OCI-LY1 (cell line): ENCODE results near the gene CDC42BPA.

ENCODE experiments used
- H2AFZ ChIP-seq: fragments of 200-600 bp; sonication (generic), shearing (Covaris generic); 2 replicates; pipeline ENCODE4 v1.6.0; 2014; ENCODE audit warnings: antibody characterized with exemption, mild to moderate bottlenecking, low read length
- H3F3A ChIP-seq: fragments of 200-600 bp; sonication (generic), shearing (Covaris generic); 2 replicates; pipeline ENCODE4 v1.6.0; 2014; ENCODE audit warnings: mild to moderate bottlenecking, antibody characterized with exemption, low read length, moderate library complexity; ENCODE audit not compliant: insufficient read depth
- H3K27ac ChIP-seq: fragments of 200-600 bp; sonication (generic); 2 replicates; pipeline ENCODE4 v1.5.1; 2014; ENCODE audit warnings: low read length, mixed run types, mild to moderate bottlenecking, low read depth; ENCODE audit not compliant: poor library complexity, severe bottlenecking
- H3K27me3 ChIP-seq: fragments of 200-600 bp; sonication (generic); 2 replicates; pipeline ENCODE4 v1.6.0; 2014; ENCODE audit warnings: antibody characterized with exemption, mild to moderate bottlenecking, low read length, moderate library complexity; ENCODE audit not compliant: insufficient read depth
- H3K36me3 ChIP-seq: fragments of 200-600 bp; sonication (generic); 2 replicates; pipeline ENCODE4 v1.6.1; 2014; ENCODE audit warnings: mild to moderate bottlenecking, antibody characterized with exemption, low read length, moderate library complexity, mixed read lengths; ENCODE audit not compliant: insufficient read depth
- H3K4me1 ChIP-seq: fragments of 200-600 bp; sonication (generic); 2 replicates; pipeline ENCODE4 v1.5.1; 2014; ENCODE audit warnings: mild to moderate bottlenecking, low read length, moderate library complexity; ENCODE audit not compliant: insufficient read depth, severe bottlenecking
- H3K4me2 ChIP-seq: fragments of 200-600 bp; sonication (generic), shearing (Covaris generic); 2 replicates; pipeline ENCODE4 v1.6.1; 2014; ENCODE audit warnings: low read length
- H3K4me3 ChIP-seq: fragments of 200-600 bp; sonication (generic); 2 replicates; pipeline ENCODE4 v1.5.1; 2014; ENCODE audit warnings: low read length, low read depth, mild to moderate bottlenecking, mixed read lengths; ENCODE audit not compliant: poor library complexity, severe bottlenecking
- H3K79me2 ChIP-seq: fragments of 200-600 bp; shearing (Covaris generic); 2 replicates; pipeline ENCODE4 v1.6.1; 2016; ENCODE audit warnings: mixed run types, low read length, mixed read lengths; ENCODE audit not compliant: insufficient read depth
- H3K9ac ChIP-seq: fragments of 200-600 bp; sonication (generic), shearing (Covaris generic); 2 replicates; pipeline ENCODE4 v1.6.1; 2014; ENCODE audit warnings: mild to moderate bottlenecking, low read length, mixed read lengths
- H3K9me2 ChIP-seq: fragments of 200-600 bp; sonication (generic), shearing (Covaris generic); 2 replicates; pipeline ENCODE4 v1.6.1; 2014; ENCODE audit warnings: low read depth, mild to moderate bottlenecking, low read length, mixed read lengths
- H3K9me3 ChIP-seq: fragments of 200-600 bp; shearing (Covaris generic); 2 replicates; pipeline ENCODE4 v1.6.1; 2014; ENCODE audit warnings: low read length, mixed read lengths
- H4K20me1 ChIP-seq: fragments of 200-600 bp; sonication (generic), shearing (Covaris generic); 2 replicates; pipeline ENCODE4 v1.6.0; 2016; ENCODE audit warnings: mild to moderate bottlenecking, low read length; ENCODE audit not compliant: insufficient read depth
- EZH2 ChIP-seq: fragments of 200-600 bp; sonication (generic), shearing (Covaris generic); IDR thresholded peaks from 2 replicates; pipeline ENCODE4 v1.8.0; 2017; ENCODE audit warnings: borderline replicate concordance, mixed run types, mild to moderate bottlenecking, antibody characterized with exemption, low read length, moderate library complexity, mixed read lengths
- TF ChIP-seq, protein P1 (sequence below): fragments of 200-600 bp; sonication (generic), shearing (Covaris generic); IDR thresholded peaks from 2 replicates; pipeline ENCODE4 v1.5.1; 2017; ENCODE audit warnings: mild to moderate bottlenecking, antibody characterized with exemption, low read length, moderate library complexity, mixed read lengths

The CDC42BPA gene

GRCh38 chr1:227131193-227131592 is 187.1 kb downstream of the CDC42BPA start:
- no peaks in the 10 kb centered on the region for H3K9me2 ChIP-seq
- H3K36me3 ChIP-seq = no peaks in the 10 kb centered on the region
- no peak overlapping the region for H3K9ac ChIP-seq
- no peak overlapping the region for H3K4me3 ChIP-seq
- H3K9me3 ChIP-seq = no peaks in the 10 kb centered on the region
- no peaks in the 10 kb centered on the region for H3K4me1 ChIP-seq
- no peaks in the 10 kb centered on the region for H4K20me1 ChIP-seq
- H3F3A ChIP-seq = no peaks in the 10 kb centered on the region
- H3K79me2 ChIP-seq = no peaks in the 10 kb centered on the region; the same call in 1 of the 2 replicates
- no peak overlapping the region for H2AFZ ChIP-seq
- H3K4me2 ChIP-seq = no peak overlapping the region
- no peak for TF ChIP-seq EZH2
- TF ChIP-seq, protein P1, sequence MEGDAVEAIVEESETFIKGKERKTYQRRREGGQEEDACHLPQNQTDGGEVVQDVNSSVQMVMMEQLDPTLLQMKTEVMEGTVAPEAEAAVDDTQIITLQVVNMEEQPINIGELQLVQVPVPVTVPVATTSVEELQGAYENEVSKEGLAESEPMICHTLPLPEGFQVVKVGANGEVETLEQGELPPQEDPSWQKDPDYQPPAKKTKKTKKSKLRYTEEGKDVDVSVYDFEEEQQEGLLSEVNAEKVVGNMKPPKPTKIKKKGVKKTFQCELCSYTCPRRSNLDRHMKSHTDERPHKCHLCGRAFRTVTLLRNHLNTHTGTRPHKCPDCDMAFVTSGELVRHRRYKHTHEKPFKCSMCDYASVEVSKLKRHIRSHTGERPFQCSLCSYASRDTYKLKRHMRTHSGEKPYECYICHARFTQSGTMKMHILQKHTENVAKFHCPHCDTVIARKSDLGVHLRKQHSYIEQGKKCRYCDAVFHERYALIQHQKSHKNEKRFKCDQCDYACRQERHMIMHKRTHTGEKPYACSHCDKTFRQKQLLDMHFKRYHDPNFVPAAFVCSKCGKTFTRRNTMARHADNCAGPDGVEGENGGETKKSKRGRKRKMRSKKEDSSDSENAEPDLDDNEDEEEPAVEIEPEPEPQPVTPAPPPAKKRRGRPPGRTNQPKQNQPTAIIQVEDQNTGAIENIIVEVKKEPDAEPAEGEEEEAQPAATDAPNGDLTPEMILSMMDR = peak; percentile 64
- no peaks in the 10 kb centered on the region for H3K27me3 ChIP-seq
- H3K27ac ChIP-seq = no peak overlapping the region

DNA sequence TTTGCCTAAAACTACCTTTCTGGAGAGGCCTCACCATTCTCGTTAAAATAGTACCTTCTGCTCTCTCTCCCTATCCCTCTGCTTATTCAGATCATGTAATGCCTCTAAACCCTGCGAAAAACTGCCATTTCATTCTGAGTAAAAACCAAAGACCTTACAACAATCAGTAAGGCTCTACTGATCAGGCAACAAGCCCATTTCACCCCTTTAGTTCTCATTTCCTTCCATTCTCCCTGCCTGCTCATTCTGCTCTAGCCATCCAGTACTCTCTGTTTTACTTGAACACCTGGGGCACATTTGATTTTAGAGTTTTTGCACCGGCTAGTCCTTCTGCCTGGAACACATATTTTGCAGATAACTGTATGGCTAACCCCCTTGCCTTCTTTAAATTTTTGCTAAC is 190.4 kb downstream of the CDC42BPA start:
- Histone ChIP-seq H3K9me2 (no peaks in the 10 kb centered on the region), H3K4me2 (no peak overlapping the region), H3K27me3 (no peaks in the 10 kb centered on the region), H3K79me2 (no peaks in the 10 kb centered on the region; the same call in 1 of the 2 replicates), H3F3A (no peaks in the 10 kb centered on the region), H3K27ac (no peak overlapping the region), H3K9me3 (no peaks in the 10 kb centered on the region), H3K4me1 (no peaks in the 10 kb centered on the region), H4K20me1 (no peaks in the 10 kb centered on the region), H3K9ac (no peak overlapping the region), H3K4me3 (no peak overlapping the region), H3K36me3 (no peaks in the 10 kb centered on the region), H2AFZ (no peak overlapping the region)
- TF ChIP-seq, protein P1 = no peak
- no peak for TF ChIP-seq EZH2

DNA sequence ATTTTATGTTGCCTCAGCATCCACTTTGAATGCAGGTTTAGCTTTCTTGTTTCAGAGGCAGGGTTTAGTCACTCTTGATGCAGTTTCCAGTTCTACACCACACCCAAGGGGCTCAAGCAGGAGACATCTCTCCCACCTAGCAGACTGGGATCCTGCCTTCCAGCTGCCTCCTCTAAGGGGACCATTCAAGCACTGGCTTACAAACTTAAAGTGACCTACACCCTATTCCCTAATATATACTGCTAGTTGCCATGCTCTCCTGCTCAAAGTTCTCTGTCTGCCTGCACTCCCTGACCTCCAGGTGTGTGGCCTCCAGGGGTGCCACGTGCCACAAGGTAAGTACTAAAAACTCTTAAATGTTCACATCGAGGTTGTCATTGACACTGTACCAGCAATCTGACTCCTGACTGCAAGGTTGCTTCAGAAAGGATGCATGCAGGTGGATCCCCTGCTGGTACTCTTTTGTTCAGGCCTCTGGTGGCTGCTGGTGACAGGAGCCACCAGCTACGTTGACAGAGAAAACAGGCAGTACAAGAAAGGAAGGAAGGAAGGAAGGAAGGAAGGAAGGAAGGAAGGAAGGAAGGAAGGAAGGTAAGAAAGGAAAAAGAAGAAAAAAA is 192.3 kb downstream of the CDC42BPA start:
- Histone ChIP-seq H3K27me3 (no peaks in the 10 kb centered on the region), H3K27ac (no peak overlapping the region), H3K4me2 (no peak overlapping the region), H3K4me3 (no peak overlapping the region), H2AFZ (no peak overlapping the region), H3K79me2 (no peaks in the 10 kb centered on the region; the same call in 1 of the 2 replicates), H3K36me3 (no peaks in the 10 kb centered on the region), H4K20me1 (no peaks in the 10 kb centered on the region), H3K4me1 (no peaks in the 10 kb centered on the region), H3K9me3 (no peaks in the 10 kb centered on the region), H3K9ac (no peak overlapping the region), H3F3A (no peaks in the 10 kb centered on the region), H3K9me2 (no peaks in the 10 kb centered on the region)
- TF ChIP-seq EZH2 = no peak
- TF ChIP-seq, protein P1 = no peak
